ENCODE results near the gene FIS1. TPM values are rescaled to one million over a fixed set of nuclear protein-coding genes. Genes with fewer than 3 reads are reported as not detected.

Gene FIS1
- total and polyA plus RNA-seq, 2 donors (not counting 1 experiment from before 2014, with no cell fraction given) = 95.5 to 245 TPM

DNA sequence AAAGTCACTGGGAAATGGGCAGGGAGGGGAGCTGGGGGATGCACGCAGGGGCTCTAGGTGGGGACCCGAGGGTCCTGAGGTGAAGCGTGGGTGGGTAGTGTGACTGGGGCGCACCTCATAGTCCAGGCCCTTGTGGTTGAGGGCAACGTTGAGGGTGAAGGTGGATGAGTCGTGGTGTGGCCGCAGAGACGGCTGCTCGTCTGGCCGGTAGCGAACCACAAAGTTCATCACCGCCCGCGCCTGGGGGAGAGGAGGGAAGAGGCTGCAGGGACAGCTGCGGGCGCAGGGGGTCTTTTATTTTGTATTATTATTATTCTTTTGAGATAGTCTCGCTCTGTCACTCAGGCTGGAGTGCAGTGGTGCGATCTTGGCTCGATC is 38.2 kb downstream of the FIS1 start:
- POLR2A ChIA-PET = no interaction called here
- Histone ChIP-seq H3K27me3 (replicated peaks in 1 of 4; ENCODE audit: control extremely low read depth in 1 of 4, control insufficient read depth in 3 of 4, insufficient read depth in 4 of 4, low read length in 3 of 4) (peaks cover 0 to 13% (median 6%) of the 10 kb centered on the region in 4 experiments), H2AFZ (ENCODE audit: insufficient read depth, low read depth, low read length, poor library complexity, severe bottlenecking) (no peak overlapping the region), H3K79me2 (ENCODE audit: control insufficient read depth, insufficient read depth, low read length) (no peaks in the 10 kb centered on the region), H3K4me2 (replicated peaks; ENCODE audit: low read depth, low read length, poor library complexity, severe bottlenecking) (no peak overlapping the region), H3K9me3 (ENCODE audit: control extremely low read depth in 1 of 3, control insufficient read depth in 2 of 3, insufficient read depth in 1 of 3, low read length in 2 of 3) (peaks cover 0 to 3% (median 0%) of the 10 kb centered on the region in 3 donors), H4K20me1 (ENCODE audit: control insufficient read depth, insufficient read depth, low read length, poor library complexity, severe bottlenecking) (no peaks in the 10 kb centered on the region), H3K27ac (ENCODE audit: low read length in 2 of 2) (no peak overlapping the region), H3K9ac (ENCODE audit: low read length) (no peak overlapping the region), H3K4me1 (ENCODE audit: control insufficient read depth in 2 of 2, insufficient read depth in 2 of 2, low read length in 2 of 2) (peaks cover 12 to 18% of the 10 kb centered on the region in 2 donors), H3K4me3 (ENCODE audit: control extremely low read depth in 1 of 5, extremely low read depth in 1 of 5, insufficient read depth in 1 of 5, low read depth in 2 of 5, low read length in 4 of 5) (no peak overlapping the region), H3K36me3 (replicated peaks in 1 of 2; ENCODE audit: control extremely low read depth in 1 of 2, control insufficient read depth in 1 of 2, extremely low read depth in 1 of 2, insufficient read depth in 2 of 2, low read length in 1 of 2) (peaks cover 0 to 13% of the 10 kb centered on the region in 2 experiments)
- intact Hi-C loops (cut with micrococcal nuclease) = no loop called here
- Mint-ChIP-seq H3K27ac (no peak overlapping the region), H3K4me3 (no peak overlapping the region), H3K27me3 (peaks cover 10% of the 10 kb centered on the region), H3K9me3 (ENCODE audit: insufficient read depth) (no peaks in the 10 kb centered on the region), H3K4me1 (peaks cover 19% of the 10 kb centered on the region)
- WGBS (ENCODE audit: insufficient coverage) = 85% methylated on average over 6 of the region's 19 CpGs
- no peak for ATAC-seq (ENCODE audit: low read depth)
- TF ChIP-seq EZH2 (IDR thresholded peaks at IDR 0.05; ENCODE audit: borderline replicate concordance, insufficient read depth, low read depth, low read length, poor library complexity, severe bottlenecking) = no peak
- TF ChIP-seq, protein P1, sequence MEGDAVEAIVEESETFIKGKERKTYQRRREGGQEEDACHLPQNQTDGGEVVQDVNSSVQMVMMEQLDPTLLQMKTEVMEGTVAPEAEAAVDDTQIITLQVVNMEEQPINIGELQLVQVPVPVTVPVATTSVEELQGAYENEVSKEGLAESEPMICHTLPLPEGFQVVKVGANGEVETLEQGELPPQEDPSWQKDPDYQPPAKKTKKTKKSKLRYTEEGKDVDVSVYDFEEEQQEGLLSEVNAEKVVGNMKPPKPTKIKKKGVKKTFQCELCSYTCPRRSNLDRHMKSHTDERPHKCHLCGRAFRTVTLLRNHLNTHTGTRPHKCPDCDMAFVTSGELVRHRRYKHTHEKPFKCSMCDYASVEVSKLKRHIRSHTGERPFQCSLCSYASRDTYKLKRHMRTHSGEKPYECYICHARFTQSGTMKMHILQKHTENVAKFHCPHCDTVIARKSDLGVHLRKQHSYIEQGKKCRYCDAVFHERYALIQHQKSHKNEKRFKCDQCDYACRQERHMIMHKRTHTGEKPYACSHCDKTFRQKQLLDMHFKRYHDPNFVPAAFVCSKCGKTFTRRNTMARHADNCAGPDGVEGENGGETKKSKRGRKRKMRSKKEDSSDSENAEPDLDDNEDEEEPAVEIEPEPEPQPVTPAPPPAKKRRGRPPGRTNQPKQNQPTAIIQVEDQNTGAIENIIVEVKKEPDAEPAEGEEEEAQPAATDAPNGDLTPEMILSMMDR (IDR thresholded peaks at IDR 0.05) = no peak
- DNase-seq = no peak
- CTCF ChIA-PET = interaction anchor here (1.3 kb wide), 1 partner anchor 76 kb away, joined by 3 read pairs; no protein-coding TSS in a partner anchor

DNA sequence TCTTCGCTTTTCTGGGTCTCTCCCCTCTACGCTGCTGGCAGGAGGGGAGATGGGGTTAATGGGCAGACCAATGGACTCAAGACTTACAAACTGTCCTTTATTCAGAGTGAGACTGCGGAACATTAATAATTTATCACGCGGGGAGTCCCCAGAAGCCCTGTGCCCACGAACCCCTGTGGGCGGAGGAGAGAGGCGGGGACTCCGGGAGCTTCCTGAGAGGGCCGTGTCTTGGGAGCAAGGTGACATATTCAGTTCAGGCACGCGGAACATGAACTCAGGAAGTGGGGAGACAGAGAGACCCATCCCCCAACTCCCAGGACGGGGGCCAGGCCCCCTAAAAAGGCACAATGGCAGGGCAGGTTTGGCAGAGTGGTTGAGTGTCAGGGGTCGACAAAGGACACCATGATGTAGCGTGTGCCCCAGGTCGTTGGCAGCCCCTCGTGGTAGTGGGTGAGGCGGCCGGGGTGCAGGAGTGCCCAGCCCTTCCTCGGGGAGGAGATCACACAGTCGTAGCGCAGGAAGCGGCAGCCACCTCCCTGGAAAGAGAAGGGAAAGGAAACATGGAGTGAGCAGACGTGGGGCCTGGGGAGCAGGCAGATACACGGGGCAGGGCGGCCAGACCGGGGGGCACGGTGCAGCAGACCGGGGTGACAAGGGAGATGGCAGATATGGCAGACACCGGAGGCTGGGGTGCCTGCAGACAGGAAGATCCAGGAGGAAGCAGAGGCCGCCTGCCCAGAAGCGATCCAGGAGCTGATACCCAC is 38.8 kb downstream of the FIS1 start:
- Histone ChIP-seq H4K20me1 (ENCODE audit: control insufficient read depth, insufficient read depth, low read length, poor library complexity, severe bottlenecking) (no peaks in the 10 kb centered on the region), H3K4me3 (ENCODE audit: control extremely low read depth in 1 of 5, extremely low read depth in 1 of 5, insufficient read depth in 1 of 5, low read depth in 2 of 5, low read length in 4 of 5) (no peak overlapping the region), H3K27ac (ENCODE audit: low read length in 2 of 2) (no peak overlapping the region), H2AFZ (ENCODE audit: insufficient read depth, low read depth, low read length, poor library complexity, severe bottlenecking) (no peak overlapping the region), H3K79me2 (ENCODE audit: control insufficient read depth, insufficient read depth, low read length) (no peaks in the 10 kb centered on the region), H3K9me3 (ENCODE audit: control extremely low read depth in 1 of 3, control insufficient read depth in 2 of 3, insufficient read depth in 1 of 3, low read length in 2 of 3) (peaks cover 0 to 8% (median 0%) of the 10 kb centered on the region in 3 donors), H3K36me3 (replicated peaks in 1 of 2; ENCODE audit: control extremely low read depth in 1 of 2, control insufficient read depth in 1 of 2, extremely low read depth in 1 of 2, insufficient read depth in 2 of 2, low read length in 1 of 2) (peaks cover 0 to 10% of the 10 kb centered on the region in 2 experiments), H3K4me1 (ENCODE audit: control insufficient read depth in 2 of 2, insufficient read depth in 2 of 2, low read length in 2 of 2) (peaks cover 14 to 22% of the 10 kb centered on the region in 2 donors), H3K4me2 (replicated peaks; ENCODE audit: low read depth, low read length, poor library complexity, severe bottlenecking) (no peak overlapping the region), H3K9ac (ENCODE audit: low read length) (no peak overlapping the region), H3K27me3 (replicated peaks in 1 of 4; ENCODE audit: control extremely low read depth in 1 of 4, control insufficient read depth in 3 of 4, insufficient read depth in 4 of 4, low read length in 3 of 4) (peaks cover 0 to 17% (median 8%) of the 10 kb centered on the region in 4 experiments)
- intact Hi-C loops (cut with micrococcal nuclease) = no loop called here
- ChIA-PET CTCF (interaction anchor here (1.4 kb wide), 1 partner anchor 12 kb away, joined by 3 read pairs; no protein-coding TSS in a partner anchor), POLR2A (no interaction called here)
- ATAC-seq (ENCODE audit: low read depth) (no peak), DNase-seq (no peak)
- H3K9me3 Mint-ChIP-seq (ENCODE audit: insufficient read depth) = no peaks in the 10 kb centered on the region
- peaks cover 12% of the 10 kb centered on the region for H3K27me3 Mint-ChIP-seq
- no peak overlapping the region for H3K4me3 Mint-ChIP-seq
- peaks cover 21% of the 10 kb centered on the region for H3K4me1 Mint-ChIP-seq
- 88% methylated on average over 28 of the region's 32 CpGs for WGBS (ENCODE audit: insufficient coverage)
- peak overlapping the region; percentile 22 for H3K27ac Mint-ChIP-seq
- TF ChIP-seq, protein P1 (IDR thresholded peaks at IDR 0.05) = no peak
- TF ChIP-seq EZH2 (IDR thresholded peaks at IDR 0.05; ENCODE audit: borderline replicate concordance, insufficient read depth, low read depth, low read length, poor library complexity, severe bottlenecking) = no peak
